GM21390 (cell line): ENCODE results near the gene KEL.

ENCODE experiments used
- ATAC-seq: cut with Tn5 transposase; IDR thresholded peaks from one replicate; pipeline ENCODE4 v1.9.1; 2021; ENCODE audit not compliant: unreplicated experiment

The KEL gene

GRCh38 chr7:142930126-142930730, 31.9 kb downstream of the KEL start:
- no peak for ATAC-seq

DNA sequence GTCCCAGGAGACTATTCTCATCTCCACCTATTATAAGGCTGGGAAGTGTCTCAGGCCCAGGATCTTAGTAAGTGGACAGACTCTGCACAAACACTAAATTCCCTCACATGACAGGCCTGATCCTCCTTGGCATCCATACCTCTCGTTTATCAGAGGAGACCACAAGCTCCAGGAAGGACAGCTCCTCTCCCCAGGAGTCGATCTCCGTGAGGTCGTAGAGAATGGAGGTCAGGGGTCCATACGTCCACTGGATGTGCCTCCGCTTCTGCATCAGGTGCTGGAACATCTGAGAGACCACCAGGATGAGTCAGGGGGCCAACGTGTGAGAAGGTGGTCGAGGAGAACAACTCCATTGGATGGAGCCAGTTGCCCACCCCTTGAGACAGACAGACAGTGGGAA, 34.2 kb downstream of the KEL start:
- ATAC-seq, result no peak

DNA sequence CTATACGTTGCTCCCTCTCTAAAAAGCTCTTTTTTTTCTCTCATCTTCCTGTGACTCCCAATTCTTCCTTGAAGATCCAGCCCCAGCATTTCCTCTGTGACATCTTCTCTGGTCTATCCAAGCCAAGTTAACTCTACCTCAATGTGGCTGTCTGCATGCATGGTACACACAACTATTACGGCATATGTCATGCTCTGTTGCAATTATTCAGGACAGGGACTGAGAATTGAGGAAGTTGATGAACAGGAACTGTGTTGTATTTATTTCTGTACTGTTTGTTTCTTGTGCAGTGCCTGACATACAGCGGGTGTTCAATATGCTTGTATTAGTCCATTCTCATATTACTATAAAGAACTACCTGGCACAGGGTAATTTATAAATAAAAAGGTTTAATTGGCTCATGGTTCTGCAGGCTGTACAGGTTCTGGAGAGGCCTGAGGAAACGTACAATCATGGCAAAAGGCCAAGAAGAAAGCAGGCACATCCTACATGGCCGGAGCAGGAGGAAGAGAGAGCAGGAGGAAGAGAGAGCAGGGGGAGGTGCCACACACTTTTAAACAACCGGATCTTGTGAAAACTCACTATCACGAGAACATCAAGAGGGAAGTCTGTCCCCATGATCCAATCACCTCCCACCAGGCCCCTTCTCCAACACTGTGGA, 34.9 kb downstream of the KEL start:
- no peak for ATAC-seq

DNA sequence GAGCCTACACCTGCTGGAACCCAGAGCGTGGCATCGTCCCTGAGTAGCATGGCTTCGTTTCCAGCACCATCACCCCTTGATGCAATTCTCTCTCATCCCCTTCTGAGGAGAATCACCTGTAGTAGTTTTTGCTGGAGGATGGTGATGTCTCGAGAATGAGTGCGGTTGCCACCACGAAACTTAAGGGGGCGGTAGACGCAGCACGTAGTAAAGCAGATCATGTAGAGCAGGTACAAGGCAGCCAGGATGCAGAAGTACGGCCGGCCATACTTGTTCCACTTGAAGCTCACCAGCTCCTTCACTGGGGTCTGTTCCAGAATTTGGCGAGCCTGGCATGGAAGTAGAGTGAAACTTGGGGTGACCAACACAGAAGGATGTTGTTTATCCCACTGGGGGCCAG, 36.8 kb downstream of the KEL start:
- no peak for ATAC-seq

DNA sequence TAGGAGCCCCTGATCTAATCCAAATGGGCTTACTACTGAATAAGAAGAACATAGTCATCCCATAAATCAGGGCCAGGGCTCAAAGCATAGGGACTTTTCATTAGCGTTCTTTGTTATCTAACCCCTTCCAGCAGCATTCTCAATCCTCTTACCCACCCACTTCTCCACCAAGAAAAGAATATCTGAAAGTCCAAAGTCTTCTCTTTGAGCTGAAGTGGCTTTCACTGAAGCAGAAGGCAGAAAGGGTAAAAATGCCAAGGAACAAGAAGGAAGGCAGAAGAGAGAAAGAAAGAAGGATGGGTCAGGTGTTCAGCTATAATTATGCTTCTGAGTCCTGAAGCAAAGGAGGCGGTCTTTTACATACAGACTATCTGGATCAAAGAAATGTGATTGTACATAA, 38.8 kb downstream of the KEL start:
- no peak for ATAC-seq

GRCh38 chr7:142919656-142920055, 42.5 kb downstream of the KEL start:
- no peak for ATAC-seq

DNA sequence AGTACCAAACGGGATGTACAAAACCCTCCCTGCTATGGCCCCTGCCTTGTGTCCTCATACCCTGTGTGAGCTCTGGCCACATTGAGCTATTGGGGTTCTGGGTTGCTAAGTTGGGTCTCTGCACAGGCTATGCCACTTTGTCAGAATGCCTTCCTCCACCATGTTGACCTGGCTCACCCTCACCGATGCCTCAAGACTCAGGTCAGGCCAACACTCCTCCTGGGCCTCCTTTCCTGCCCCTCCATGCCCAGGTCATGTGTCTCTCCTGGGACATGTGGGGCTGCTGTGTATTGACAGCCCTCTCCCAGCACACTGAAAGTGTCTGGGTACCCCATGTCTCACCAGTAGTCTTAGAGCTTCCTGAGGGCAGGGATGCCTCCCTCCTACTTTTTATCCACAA, 43.3 kb downstream of the KEL start:
- no peak for ATAC-seq

DNA sequence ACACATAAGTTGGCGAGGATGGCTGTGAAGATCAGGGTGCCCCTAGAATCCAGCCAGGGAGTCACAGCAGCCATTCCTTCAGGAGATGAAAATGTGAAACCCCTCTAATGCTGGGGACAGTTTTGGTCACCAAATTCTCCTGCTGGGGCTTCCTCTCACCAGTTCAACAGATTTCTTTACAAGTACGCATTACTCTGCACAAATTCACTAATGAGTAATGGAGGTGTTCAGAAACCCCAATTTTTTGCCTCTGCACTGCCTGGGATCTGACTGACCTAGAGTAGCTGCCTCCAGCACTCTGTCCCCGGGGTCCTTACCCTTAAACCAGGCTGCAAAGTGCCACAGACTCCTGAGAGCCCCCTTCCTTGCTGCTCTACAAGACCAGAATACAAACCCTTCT, 44.7 kb downstream of the KEL start:
- ATAC-seq, result no peak

- ATAC-seq, result no peak
These were observed 45.7 kb downstream of the KEL start for GRCh38 chr7:142916508-142916907.

GRCh38 chr7:142915315-142915714, 46.8 kb downstream of the KEL start:
- no peak for ATAC-seq

DNA sequence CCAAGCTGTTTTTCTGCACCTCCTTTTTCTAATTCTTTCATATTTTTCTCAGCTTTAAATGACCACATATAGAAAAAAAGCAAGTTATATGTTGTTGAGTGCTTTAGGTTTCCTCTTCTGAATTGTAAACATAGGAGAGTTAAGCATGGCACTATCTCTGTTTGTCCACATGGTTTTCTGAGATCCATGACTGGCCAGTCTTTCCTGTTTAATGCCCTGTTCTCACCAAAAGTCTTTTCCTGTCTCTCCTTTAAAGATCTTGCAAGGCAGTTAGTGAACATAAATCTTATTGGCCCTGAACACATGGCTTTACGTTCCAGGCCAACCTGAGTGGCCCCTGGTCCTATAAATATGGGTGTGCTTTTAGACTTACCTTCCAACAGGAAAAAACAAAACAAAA, 48.0 kb downstream of the KEL start:
- ATAC-seq, result no peak

- ATAC-seq, result no peak
These were observed 48.6 kb downstream of the KEL start for GRCh38 chr7:142913566-142913965.

- ATAC-seq, result no peak
These were observed 49.1 kb downstream of the KEL start for GRCh38 chr7:142913051-142913450.

DNA sequence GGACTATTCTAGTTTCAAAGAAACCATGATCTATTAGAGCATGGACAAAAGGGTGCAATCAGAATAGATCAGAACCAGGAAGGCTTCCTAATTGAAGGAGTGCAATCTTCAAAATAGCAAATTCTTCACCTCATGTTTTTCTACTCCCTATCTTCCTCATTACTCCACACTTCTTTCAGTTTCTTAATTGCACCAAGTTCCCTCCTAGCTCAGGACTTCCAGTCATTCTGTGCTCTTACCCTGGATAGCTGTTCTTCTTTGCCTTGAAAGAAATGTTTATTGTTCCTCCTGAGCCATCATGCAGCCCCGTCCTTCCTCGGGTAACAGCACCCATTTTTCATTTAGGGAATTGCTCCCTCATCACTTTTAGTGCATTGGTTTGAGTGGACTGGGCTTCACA, 51.7 kb downstream of the KEL start:
- ATAC-seq, result no peak

DNA sequence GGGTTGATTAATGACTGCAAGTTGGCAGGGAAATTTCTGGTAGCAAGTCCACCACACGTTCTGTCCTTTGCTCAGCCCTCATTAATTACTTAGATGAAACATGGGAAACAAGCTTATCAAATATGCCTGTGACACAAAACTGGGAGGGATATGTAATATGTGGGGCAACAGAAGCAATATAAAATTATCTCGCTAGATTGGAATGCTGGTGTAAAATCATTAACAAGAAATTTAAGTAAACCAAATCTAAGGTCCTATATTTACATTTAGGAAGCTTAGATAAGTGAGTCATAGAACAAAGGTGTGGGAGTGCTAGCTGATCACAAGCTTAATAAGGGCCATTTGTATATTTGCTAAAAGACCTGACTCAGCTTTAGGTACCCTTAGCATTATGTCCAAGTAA, 52.1 kb downstream of the KEL start:
- no peak for ATAC-seq

- no peak for ATAC-seq
These were observed 53.0 kb downstream of the KEL start for GRCh38 chr7:142908921-142909890.

DNA sequence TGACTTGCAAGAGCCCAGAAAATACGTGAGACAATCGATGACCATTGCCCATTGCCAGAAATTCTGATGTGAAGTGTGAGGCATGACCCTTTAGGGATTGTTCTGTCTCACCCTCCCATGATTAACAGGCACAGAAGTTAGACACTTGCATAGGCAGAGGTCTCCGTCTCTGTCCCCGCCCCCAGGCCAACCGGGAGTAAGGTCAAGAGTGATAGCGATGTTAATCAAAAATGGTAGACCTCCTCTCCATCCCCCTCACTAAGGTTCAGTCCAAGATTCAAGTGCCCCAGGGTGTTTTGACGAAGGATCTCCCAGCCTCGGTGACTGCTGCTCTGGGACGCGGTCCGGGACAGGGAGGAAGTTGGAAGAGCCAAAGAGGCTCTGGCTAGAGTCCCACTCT, 53.9 kb downstream of the KEL start:
- no peak for ATAC-seq

DNA sequence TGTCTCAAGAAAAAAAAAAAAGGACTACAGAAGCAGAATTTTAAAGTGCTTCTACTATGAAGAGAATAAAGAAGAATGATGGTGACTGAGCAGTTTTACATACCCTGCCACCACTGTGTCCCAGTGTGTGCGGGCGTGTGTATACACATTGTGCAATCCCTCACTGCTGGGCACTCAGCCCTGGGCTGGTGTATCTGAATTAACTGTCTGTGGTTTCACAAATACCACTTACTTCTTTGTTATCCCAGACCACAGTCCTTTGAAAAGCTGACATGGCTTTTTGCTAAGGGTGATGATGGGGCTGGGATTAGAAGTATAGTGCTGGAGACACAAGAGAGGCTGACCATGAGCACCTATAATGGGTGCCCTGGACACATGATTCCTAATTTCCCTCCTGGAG, 55.5 kb downstream of the KEL start:
- no peak for ATAC-seq

DNA sequence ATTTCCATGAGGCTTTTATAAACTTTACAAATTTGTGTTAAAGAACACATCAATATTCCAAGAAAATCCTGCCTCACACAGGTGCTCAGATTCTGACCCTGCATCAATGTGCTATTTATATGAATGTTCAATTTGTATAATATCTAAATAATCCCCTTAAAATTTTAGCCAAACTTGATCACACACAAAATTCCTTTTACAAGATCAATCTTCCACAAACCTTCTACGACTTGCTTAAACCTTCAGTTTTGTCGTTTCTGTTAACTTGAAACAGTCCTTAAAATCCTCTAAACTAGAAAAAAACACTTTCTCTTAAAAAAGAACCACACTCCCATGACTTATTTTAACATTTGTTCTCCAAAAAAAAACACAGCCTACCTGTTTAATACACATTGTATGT, 56.4 kb downstream of the KEL start:
- no peak for ATAC-seq

DNA sequence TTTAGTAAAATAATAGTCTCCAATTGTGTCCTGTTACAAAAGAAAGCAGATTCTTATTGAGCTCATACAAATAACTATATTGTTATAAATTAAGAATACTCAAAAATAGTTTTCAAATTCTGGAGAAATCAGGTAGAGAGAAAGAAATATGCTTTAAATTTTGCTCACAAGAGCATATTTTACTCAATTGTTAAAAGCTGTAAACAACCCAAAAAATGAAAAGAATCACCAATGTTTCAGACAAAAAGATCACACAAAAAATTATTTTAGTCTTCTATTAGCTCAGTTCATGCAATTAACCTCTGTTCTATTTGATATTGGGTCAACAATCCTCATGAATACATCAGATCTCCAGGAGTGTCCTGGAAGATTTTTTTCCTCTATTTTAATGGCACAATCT, 58.0 kb downstream of the KEL start:
- no peak for ATAC-seq

- ATAC-seq, result no peak
These were observed 60.5 kb downstream of the KEL start for GRCh38 chr7:142901426-142902259.
